GM20431 (cell line): Measurements from ENCODE around the gene FAM167B.
"Not testable (repeated sequence)": the region's sequence is repeated elsewhere in the genome, so short reads cannot be mapped to it uniquely, and the experiment has no call there.

Source experiments
- in situ Hi-C: fragments of 300-500 bp; cut with MseI, MboI; formaldehyde crosslinking; loops from one replicate; pipeline ENCODE4 v1.15.0; 2020; ENCODE audit warnings: low sequenced_read_pairs; ENCODE audit not compliant: unreplicated experiment

The FAM167B gene

GRCh38 chr1:32291708-32292538 is 44.9 kb downstream of the FAM167B start, which contains the start of gene HDAC1:
HDAC1 (plus strand) TSS chr1:32292083; CDS start chr1:32292170, 87 bp downstream.
- in situ Hi-C loops, result no loop called here

DNA sequence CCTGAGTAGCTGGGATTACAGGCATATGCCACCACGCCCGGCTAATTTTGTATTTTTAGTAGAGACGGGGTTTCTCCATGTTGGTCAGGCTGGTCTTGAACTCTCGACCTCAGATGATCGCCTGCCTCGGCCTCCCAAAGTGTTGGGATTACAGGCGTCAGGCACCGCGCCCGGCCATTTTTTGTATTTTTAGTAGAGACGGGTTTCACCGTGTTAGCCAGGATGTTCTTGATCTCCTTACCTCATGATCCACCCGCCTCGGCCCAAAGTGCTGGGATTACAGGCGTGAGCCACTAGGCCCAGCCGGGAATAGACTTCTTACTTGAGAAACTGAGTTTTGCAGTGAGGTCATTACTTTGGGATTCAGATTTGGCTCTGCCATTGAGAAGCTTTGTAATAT is 51.2 kb downstream of the FAM167B start:
- in situ Hi-C loops, result not testable (repeated sequence)
